GM21723 (cell line): Measurements from ENCODE around the gene NRXN2.
"Not testable (repeated sequence)": the region's sequence is repeated elsewhere in the genome, so short reads cannot be mapped to it uniquely, and the experiment has no call there.

Source experiments
- ATAC-seq: cut with Tn5 transposase; IDR thresholded peaks from one replicate; pipeline ENCODE4 v1.9.1; 2021; ENCODE audit warnings: mild to moderate bottlenecking, moderate library complexity; ENCODE audit not compliant: unreplicated experiment

Gene NRXN2

DNA sequence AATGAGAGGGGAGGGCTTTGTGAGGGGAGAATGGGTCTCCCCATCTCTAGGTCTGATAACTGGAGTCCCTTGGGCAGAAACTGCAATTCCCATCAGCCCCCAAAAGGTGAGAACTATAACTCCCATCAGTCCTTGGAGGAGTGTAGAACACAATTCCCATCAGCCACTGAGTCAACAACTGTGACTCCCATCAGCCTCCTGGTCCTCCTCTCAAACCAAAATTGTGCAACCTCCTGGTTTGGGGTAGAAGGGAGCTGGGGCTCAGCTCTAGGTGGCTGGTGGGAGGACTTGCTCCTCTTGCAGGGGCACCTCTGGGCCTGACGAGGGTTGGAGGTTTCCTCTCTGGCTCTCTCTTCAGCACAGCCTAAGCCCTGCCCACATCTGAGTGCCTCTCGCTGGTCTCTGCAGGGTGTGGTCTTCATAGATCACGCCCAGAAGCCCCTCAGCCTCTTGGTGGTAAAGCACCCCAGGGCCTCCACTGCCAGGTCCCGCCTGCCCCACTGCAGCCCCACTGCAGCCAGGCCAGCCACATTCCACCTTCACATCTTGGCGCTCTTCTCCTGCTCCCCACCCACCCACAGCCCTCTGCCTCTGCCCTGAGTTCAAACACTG is 113.5 kb downstream of the NRXN2 start:
- no peak for ATAC-seq

DNA sequence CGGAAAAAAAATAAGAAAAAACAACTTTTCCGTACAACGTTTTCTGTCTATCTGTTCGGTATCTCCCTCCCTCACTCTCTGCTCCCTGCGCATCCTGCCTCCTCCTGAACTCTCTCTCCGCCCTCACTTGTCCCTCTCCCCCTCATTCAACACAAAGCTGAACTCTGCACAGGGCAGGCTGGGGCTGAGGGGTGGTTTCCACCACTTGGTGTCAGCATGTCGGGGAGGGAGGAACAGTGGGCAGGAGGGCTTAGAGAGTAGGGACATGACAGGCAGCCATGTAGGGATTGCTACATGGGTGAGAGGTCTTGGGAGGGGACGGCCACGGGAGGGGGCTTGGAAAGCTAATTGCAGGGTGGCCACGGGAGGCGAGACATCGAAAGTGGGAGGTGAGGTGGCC is 114.4 kb downstream of the NRXN2 start:
- no peak for ATAC-seq

DNA sequence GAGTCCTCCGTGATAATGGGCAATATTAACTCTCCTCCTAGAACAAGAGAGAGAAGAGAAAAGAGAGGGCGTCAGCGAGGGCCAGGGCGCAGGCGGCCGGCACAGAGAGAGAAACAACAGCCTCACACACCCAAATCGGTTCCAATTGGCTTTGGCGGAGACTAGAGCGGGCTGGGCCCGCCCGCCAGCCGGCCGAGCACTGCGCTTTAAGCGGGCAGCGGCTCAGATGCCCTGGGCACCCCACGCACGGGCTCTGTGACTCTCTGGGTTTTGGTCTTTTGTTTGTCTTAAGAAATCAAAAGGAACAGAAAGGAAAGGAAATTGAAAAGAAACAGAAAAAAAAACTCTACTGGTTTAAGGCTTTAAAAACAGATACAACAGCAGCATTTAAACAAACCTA is 115.0 kb downstream of the NRXN2 start:
- ATAC-seq, result no peak

DNA sequence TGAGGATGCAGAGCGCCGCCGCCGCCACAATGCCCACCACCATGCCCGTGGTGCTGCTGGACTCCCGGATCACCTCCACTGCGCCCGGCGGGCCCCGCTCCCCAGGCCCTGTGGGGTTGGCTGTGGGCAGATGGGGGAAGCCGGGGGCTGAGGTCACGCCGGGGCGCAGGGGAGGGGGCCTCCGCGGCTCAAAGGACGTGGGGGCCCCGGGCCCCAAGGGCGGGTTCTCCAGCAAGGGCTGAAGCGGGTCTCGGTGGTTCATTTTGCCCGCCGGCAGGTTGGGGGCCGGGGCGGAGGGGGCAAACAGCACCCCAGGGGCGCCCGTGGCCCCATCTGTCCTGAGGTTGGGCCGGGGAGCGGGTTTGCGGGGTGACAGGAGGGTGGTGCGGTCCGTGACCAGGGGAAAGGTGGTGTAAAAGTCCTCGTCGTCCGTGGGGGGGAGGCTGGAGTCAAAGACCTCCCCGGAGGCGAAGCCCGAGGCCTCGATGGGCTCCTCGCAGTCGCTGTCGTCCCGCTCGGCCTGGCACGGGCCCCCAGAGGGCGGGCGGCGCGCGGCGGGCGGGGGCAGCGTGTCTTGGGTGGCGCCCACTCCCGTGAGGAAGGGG is 115.5 kb downstream of the NRXN2 start:
- no peak for ATAC-seq

DNA sequence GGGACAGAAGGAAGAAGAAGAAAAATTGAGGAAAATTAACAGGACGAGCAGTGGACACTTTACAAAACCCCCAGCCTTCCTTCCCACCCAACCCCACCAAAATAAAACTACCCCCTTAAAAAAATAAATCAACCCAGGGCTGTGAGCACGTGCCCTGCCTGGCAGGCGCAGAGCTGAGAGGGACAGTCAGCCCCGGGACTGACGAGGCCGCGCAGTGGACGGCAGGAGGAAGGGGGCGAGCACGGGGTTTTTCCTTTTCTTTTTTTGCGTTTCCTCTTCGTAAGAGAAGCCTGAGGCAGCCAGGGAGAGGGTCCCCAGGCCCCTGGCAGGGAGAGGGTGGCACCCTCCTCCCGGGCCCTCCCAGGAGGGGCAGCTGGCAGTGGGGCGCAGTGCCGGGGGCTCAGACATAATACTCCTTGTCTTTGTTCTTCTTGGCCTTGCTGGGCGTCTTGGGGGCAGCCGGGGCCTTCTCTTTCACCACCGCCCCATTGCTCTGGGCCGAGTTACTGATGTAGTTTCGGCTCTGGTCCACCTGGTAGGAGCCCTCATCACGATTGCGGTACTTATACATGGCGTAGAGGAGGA is 116.1 kb downstream of the NRXN2 start:
- ATAC-seq, result no peak

DNA sequence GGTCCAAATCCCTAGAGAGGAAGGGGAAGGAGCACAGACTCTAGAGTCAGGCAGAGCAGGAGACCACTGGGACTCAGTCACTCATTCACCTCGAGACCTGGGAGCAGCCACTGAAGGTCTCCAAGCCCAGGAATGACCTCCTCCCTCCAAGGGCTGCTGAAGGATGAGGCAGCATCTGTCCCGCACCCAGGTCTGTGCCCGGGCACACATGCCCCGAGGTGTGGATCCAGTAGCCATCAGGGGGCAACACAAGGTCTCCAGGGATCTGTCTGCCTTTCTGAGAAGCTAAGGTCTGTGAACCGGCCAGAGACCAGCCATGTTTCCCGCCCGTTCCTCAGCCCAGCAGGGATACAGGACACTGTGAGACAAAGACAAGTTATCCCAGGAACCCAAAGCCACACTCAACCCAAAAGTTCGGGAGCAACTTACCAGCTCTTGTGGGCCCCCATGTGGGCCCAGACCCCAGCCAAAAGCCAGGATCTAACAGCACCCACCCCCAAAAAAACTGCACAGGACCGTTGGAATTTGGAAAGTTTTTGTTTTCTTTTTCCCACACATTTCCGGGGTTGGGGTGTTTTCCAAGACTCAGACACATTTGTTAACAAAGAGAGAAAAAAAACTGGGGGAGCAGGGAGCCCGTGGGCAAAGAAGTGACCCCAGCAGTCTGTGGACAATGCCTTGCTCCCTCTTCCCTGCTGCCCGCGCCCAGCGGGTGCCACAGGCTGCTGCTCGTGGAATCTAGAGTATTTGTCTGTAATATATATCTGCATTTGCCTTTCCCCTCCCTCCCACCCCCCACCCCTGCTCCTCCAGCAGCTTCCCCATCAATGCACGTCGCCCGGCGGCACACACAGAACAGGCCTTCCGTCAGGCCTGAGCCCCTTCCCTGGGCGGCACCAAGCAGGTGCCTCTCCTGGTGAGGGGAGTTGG is 117.1 kb downstream of the NRXN2 start:
- no peak for ATAC-seq

DNA sequence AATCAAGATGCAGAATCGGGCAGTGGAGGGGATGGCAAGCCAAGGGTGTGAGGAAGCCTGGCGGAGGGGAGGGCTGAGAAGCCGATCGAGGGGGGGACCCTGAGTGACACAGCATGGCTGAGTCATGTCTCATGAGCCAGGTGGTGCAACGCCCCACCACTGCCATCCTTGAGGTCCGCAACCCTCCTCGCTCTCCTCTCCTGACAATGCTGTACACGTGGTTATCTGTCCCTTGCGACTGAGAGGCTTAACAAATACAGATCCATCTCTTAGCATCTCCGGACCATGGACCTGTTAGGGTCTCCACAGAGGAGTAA is 117.8 kb downstream of the NRXN2 start:
- ATAC-seq, result no peak

DNA sequence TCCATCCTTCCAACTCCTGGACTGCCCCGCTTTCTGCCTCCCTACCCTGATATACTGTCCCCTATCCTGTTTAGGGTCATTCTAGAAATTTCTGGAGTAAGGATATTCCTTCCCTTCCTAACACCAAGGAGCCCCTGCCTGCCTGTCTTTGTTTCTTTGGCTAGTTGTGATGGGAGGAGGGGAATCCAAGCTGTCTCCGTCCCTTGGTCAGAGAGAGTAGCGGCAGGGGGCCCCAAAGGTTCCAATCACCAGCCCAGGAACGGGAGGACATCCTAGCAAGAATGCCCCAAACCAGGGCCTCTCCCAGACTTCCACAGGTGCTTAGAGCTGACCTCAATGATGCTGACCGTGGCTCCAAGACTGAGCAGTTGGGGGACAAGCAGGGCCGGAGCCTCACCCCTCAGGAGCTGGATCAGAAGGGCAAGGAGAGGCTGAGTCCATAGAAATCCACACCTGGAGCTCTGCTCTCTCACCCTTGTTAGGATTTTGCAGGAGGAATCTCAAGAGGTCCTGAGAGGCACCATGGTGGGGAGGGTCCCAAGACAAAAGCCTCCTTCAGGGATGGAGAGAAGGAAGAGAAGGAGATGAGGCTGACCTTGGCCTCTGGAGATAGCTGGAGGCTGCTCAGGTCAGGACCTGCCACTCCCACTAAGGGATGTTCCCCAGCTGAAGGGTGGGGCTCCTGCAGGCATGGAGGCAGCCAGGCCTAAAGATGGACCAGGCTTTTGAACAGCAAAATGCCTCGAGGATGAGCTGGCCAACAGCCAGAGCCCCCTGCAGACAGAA is 118.3 kb downstream of the NRXN2 start:
- no peak for ATAC-seq

DNA sequence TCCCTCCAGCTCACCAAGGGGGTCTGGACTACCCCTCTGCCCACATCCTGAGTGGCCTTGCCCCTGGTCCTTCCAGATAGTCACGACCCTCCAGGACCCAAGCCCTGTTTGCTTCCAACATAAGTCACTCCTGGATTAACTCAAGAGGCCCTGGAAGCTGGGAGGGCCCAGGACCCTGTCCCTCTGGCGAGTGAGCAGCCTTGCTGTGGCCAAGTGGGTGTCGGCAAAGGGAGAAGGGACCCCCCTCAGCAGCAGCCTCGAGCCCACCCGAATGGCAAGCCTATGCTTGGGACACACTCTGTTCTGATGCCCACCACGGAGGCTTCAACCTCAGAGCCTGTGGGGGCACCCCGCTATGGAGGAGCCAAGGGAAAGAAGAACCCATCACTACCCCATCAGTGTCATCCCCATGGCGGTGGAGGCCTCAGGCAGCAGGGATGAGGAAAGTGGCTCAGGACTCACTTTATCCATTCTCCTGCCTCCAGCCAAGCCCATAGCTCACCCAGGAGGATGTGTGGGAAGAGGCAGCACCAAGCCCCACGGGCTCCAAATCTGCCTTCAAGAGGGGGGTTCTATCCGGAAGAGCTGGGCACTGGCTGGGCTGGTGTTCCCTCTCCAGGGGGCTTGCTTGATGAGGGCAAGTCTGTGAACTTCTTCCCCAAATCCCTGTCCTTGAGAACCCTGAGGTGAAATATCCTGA is 119.4 kb downstream of the NRXN2 start:
- no peak for ATAC-seq

DNA sequence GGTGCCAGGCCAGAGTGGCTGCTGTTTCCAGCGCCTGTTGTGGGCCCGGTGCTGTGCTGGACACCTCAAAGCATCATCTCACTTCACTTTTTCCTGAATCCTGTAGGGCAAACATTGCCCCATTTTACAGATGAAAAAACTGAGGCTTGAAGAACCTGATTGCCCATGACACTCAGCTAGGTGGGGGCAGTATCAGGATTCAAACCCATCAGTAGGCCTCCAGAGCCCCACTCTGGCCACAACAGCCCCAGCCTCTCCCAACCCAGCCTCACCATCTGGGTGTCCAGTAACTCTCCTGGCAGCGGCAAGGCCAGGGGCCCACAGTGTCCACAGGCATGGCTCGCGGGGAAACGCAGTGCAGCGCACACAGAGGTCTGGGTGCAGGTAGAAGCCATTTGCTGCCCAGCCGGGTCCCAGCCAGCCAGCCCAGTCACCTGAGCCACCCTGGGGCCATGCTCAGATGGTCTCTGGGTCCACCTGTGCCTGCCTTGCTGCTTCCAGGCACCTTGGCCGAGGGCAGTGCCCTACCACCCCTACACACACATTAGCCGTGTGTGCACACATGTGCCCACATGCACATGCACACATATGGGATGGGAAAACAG is 120.4 kb downstream of the NRXN2 start:
- no peak for ATAC-seq

DNA sequence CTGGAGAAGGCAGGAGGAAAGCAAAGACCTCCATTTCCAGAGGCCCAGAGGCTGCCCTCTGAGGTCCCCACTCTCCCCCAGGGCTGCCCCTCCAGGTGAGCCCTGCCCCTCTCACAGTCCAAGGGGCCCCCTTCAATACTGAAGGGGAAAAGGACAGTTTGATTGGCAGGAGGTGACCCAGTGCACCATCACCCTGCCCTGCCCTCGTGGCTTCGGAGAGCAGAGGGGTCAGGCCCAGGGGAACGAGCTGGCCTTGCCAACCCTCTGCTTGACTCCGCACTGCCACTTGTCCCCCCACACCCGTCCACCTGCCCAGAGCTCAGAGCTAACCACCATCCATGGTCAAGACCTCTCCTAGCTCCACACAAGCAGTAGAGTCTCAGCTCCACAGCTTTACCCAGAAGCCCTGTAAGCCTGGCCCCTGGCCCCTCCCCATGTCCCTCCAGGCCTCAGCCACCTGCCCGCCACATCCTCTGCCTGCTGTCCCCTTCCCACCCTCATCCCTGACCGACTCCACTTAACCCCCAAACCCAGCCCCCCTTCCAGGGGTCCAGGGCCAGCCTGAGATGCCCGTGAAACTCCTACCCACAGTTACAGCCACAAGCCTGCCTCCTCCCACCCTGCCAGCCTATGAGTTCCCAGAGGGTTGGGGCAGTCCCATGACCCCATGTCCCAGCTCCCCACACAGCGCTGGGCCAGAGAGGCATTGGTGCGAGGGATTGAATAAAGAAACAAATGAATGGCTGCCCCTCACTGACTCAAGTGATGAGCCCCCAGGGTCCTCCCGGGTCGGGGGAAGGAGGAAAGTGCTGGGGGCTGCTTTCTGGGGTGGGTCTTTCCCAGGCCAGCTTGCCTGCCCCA is 121.2 kb downstream of the NRXN2 start:
- ATAC-seq, result no peak

DNA sequence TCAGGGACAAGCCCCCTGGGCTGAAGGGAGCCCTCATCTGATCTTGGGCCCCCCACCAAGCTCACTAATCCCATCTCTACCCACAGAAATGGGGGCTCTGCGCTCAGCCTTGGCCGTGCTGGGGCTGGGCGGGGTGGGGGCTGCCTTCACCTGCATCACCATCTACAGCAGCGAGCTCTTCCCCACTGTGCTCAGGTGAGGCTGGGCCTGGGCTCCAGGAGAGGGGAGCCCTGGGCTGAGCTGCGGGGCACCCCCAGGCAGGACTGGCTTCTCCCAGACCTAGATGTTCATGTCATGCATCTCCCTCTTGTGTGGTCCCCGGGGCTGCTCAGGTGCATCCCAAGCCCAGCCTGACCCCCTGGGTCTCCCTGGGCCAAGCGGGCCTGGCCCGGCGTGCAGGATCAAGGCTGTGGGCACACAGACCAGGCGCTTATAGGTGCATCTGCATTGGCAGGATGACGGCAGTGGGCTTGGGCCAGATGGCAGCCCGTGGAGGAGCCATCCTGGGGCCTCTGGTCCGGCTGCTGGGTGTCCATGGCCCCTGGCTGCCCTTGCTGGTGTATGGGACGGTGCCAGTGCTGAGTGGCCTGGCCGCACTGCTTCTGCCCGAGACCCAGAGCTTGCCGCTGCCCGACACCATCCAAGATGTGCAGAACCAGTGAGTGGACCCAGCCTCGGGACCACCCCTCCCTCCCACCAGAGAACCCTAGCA is 122.6 kb downstream of the NRXN2 start:
- no peak for ATAC-seq

DNA sequence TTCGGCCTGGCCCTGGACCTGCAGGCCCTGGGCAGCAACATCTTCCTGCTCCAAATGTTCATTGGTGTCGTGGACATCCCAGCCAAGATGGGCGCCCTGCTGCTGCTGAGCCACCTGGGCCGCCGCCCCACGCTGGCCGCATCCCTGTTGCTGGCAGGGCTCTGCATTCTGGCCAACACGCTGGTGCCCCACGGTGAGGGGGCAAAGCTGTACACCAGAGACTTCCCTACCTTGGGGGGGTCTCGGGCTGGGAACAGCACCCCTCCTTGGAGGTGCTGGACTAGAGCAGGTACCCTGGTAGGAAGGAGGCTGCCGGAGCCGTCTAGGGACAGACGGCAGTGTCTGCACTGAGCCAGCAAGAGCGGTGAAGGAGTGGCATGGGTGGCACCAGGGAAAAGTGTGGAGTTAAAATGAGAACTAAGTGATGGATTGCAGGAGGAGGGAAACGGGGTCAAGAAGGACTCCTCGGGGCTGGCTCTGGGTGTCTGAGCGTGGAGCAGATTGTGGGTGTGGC is 123.2 kb downstream of the NRXN2 start:
- ATAC-seq, result no peak

DNA sequence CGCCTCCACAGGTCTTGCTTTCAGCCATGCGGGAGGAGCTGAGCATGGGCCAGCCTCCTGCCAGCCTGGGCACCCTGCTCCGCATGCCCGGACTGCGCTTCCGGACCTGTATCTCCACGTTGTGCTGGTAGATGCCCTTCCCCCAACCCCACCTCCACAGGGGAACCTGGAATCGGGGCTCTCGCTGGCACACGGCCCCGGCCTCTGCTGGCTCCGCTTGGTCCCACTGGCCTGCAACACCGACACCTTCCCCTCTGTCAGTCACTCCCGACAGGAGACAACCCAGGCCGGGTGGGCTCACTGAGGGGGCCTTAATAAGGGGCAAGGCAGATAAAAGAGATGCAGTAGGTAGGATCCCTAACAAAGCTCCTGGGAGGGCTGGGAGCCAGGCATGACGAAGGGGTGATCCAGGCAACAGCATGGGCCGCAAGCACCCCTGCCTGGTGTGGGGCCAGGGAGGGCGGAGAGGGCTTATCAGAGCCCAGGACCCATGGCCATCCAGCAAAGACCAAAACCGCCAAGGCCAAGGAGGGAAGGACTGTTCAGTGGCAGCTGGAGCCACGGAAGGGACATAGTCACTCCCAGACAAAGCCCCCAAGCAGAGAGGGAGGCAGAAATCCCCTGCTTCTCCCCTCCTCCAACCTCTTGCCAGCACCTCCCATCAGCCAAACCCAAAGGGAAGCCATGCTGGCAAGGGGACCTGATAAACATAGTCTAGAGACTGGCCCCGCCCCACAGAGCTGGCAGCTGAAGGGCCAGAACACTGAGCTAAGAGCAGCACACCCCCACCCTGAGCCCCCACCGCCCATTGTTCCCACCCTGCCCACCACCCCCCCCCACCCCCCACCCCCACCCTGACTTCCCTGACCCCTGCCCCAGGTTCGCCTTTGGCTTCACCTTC is 124.0 kb downstream of the NRXN2 start:
- no peak for ATAC-seq

DNA sequence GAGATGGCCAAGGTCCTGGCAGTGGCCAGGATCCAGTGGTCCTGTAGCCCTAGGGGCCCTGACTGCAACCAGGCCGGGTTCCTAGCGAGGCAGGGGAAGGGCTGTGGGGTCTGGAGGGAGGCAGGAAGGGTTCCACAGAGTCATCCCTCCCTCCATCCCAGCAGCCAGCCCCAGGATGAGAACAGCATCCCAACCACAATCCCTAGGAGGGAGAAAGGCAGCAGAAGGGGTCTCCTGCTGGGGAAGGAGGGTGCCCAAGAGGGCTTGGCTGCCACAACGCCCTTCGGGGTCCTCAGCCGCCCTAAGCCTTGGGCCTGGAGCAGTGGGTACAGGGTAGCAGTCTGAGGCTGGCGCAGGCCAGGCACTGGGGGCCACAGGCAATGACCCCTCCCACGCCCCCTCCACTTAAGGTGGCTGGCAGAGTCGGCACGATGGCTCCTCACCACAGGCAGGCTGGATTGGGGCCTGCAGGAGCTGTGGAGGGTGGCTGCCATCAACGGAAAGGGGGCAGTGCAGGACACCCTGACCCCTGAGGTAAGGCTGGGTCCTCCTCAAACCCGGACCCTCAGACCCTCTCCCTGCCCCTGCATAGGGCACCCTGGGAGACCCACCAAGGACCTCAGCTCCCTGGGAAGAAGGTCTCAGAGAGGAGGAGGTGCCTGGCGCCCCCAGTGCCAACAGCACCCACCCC is 124.7 kb downstream of the NRXN2 start:
- no peak for ATAC-seq

DNA sequence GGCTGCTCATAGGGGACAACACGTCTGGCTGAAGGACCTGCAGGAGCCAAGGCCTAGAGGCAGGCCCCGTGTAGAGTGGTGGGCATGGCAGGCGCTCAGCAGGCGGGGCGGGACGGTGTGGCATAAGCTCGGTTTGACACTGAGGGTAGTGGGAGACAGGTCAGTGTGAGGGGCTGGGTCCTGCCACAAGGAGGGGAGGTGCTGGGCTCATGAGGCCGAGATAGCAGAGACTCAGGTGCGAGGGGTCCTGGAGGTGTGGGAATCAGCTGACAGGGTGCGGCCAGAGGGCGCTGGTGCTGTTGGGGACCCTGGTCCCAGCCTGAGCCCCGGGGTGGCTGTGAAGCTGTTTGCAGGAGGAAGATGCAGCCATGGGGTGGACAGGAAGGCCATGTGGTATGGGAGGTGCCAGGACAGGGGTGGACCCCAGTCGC is 125.3 kb downstream of the NRXN2 start:
- ATAC-seq, result no peak

DNA sequence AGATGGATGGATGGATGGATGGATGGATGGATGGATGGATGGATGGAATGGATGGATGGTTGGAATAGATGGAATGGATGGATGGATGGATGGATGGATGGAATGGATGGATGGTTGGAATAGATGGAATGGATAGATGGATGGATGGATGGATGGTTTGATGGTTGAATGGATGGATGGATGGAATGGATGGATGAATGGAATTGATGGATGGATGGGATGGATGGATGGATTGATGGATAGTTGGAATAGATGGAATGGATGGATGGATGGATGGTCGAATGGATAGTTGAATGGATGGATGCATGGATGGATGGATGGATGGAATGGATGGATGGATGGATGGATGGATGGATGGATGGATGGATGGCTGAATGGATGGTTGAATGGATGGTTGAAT is 127.1 kb downstream of the NRXN2 start:
- not testable (repeated sequence) for ATAC-seq
